Endodermal cell (in vitro differentiated cells): ENCODE measurements around the gene PITPNM1. TPM values are rescaled to one million over a fixed set of nuclear protein-coding genes. Genes with fewer than 3 reads are reported as not detected.

ENCODE experiments used
- DNase-seq: peaks from one replicate; pipeline ENCODE4 v3.0.0-alpha.2; 2017
- H3K27ac ChIP-seq: 2 replicates; pipeline ENCODE4 v1.5.1; 2013; ENCODE audit warnings: mild to moderate bottlenecking, low read depth, low read length, moderate library complexity
- H3K27me3 ChIP-seq: 2 replicates; pipeline ENCODE4 v1.6.1; 2013; ENCODE audit warnings: mild to moderate bottlenecking, low read length, moderate library complexity; ENCODE audit not compliant: insufficient read depth, control insufficient read depth, poor library complexity, severe bottlenecking
- H3K36me3 ChIP-seq: 2 replicates; pipeline ENCODE4 v1.7.0; 2013; ENCODE audit warnings: mild to moderate bottlenecking, low read length, moderate library complexity; ENCODE audit not compliant: control insufficient read depth, insufficient read depth
- H3K4me1 ChIP-seq: one replicate; pipeline ENCODE4 v1.7.0; 2013; ENCODE audit warnings: low read length; ENCODE audit not compliant: control insufficient read depth, insufficient read depth
- H3K4me3 ChIP-seq: 2 replicates; pipeline ENCODE4 v1.5.1; 2013; ENCODE audit warnings: mild to moderate bottlenecking, low read length, moderate library complexity
- H3K9ac ChIP-seq: 2 replicates; pipeline ENCODE4 v1.6.1; 2013; ENCODE audit warnings: mild to moderate bottlenecking, low read length, moderate library complexity; ENCODE audit not compliant: poor library complexity, severe bottlenecking; ENCODE audit errors: extremely low read depth
- H3K9me3 ChIP-seq: 2 replicates; pipeline ENCODE4 v1.6.1; 2013; ENCODE audit warnings: mild to moderate bottlenecking, low read length, moderate library complexity; ENCODE audit not compliant: control insufficient read depth
- H3K27ac Mint-ChIP-seq: 2 replicates; pipeline ENCODE4 v1.8.0; 2020; ENCODE audit warnings: mixed read lengths
- H3K27me3 Mint-ChIP-seq: 2 replicates; pipeline ENCODE4 v1.8.0; 2021; ENCODE audit warnings: mild to moderate bottlenecking, mixed read lengths; ENCODE audit not compliant: insufficient read depth
- H3K36me3 Mint-ChIP-seq: 2 replicates; pipeline ENCODE4 v1.8.0; 2020; ENCODE audit warnings: low read depth, mixed read lengths
- H3K4me1 Mint-ChIP-seq: 2 replicates; pipeline ENCODE4 v1.8.0; 2020; ENCODE audit warnings: mixed read lengths
- H3K4me3 Mint-ChIP-seq: 2 replicates; pipeline ENCODE4 v1.8.0; 2020; ENCODE audit warnings: mild to moderate bottlenecking, moderate library complexity, mixed read lengths
- H3K9me3 Mint-ChIP-seq: 2 replicates; pipeline ENCODE4 v1.8.0; 2020; ENCODE audit warnings: mild to moderate bottlenecking, mixed read lengths
- WGBS, 2 experiments: methylation state at CpG; one replicate each; pipeline versions ENCODE4 v1.1.5 to v1.1.7; 2013; ENCODE audit warnings: missing lambda C conversion rate in 2 of 2, mixed read lengths in 1 of 2; ENCODE audit not compliant: insufficient coverage in 1 of 2, insufficient read length in 1 of 2; 5-methylcytosine and 5-hydroxymethylcytosine counted together
- total RNA-seq, 2 donors: library from RNA; stranded (reverse); fragmentation: NEBNext Ultra II Directional in 1 of 2; extraction: Animal tissue kit (Norgen Biotek cat#: 25700) in 1 of 2; gene quantifications; 2 replicates in 1 of 2; 3 replicates in 1 of 2; pipeline ENCODE4 v1.2.1, GENCODE V29; 2021
- TF ChIP-seq, protein P1 (sequence below): fragments of 200-600 bp; sonication (generic); conservative IDR thresholded peaks from 2 replicates; pipeline ENCODE4 v1.5.0; 2021; ENCODE audit warnings: antibody characterized with exemption, mild to moderate bottlenecking

PITPNM1 gene
- total RNA-seq, 2 donors from 2014 or later, result 94.6 to 104 TPM

DNA sequence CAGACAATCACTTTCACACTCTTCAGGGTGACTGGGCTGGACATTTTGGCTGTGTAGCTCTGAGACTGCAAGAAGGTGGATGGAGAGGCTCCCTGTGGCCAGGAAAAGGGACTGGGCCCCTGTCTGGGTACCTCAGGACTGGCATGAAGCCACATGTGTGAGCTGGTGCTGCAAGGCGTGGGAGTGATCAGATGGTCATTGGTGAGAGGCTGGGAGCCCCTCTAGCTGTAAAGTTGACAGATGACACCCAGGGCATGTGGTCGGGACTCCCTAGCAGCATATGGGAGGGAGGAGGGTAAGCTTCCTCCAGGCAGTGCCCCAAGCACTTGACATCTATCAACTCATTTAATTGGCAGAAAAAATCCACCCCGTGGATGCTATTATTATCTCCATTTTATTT is 37.0 kb upstream of the PITPNM1 start:
- H3K9me3 Mint-ChIP-seq, result peaks cover 18% of the 10 kb centered on the region
- 95% methylated on average over 2 of the region's 3 CpGs; no CpG with 5 or more reads in 1 of the 2 experiments for WGBS, 2 experiments
- H3K27ac Mint-ChIP-seq, result no peak overlapping the region
- H3K36me3 Mint-ChIP-seq, result no peaks in the 10 kb centered on the region
- no peak overlapping the region for H3K4me3 Mint-ChIP-seq
- TF ChIP-seq, protein P1, sequence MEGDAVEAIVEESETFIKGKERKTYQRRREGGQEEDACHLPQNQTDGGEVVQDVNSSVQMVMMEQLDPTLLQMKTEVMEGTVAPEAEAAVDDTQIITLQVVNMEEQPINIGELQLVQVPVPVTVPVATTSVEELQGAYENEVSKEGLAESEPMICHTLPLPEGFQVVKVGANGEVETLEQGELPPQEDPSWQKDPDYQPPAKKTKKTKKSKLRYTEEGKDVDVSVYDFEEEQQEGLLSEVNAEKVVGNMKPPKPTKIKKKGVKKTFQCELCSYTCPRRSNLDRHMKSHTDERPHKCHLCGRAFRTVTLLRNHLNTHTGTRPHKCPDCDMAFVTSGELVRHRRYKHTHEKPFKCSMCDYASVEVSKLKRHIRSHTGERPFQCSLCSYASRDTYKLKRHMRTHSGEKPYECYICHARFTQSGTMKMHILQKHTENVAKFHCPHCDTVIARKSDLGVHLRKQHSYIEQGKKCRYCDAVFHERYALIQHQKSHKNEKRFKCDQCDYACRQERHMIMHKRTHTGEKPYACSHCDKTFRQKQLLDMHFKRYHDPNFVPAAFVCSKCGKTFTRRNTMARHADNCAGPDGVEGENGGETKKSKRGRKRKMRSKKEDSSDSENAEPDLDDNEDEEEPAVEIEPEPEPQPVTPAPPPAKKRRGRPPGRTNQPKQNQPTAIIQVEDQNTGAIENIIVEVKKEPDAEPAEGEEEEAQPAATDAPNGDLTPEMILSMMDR, result no peak
- no peak for DNase-seq
- Histone ChIP-seq H3K4me1 (no peaks in the 10 kb centered on the region), H3K27me3 (no peaks in the 10 kb centered on the region), H3K4me3 (no peak overlapping the region), H3K36me3 (no peaks in the 10 kb centered on the region), H3K9me3 (no peaks in the 10 kb centered on the region), H3K27ac (no peak overlapping the region), H3K9ac (no peak overlapping the region)
- H3K27me3 Mint-ChIP-seq, result peaks cover 10% of the 10 kb centered on the region
- peaks cover 4% of the 10 kb centered on the region for H3K4me1 Mint-ChIP-seq

DNA sequence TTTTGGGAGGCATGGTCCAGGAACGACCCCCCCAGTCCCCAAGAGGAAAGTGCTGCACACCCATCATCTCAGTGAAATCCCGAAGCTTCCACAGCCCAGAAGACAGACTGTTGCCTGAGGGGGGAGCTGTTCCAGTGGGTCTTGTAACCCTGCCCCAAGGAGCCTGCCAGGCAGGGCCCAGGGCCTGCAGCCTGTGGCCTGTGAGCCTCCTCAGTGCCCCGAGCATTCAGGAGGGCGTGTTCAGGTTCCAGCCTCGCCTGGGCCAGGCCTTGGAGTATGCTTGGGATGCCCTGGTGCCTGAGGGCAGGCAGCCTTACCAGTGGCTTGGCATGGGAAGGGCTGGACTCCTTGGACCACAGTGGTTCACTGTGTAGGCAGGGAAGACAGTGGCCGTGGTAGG is 36.0 kb upstream of the PITPNM1 start:
- no peak overlapping the region for H3K4me3 ChIP-seq
- H3K9ac ChIP-seq, result no peak overlapping the region
- no peak overlapping the region for H3K27ac Mint-ChIP-seq
- TF ChIP-seq, protein P1, result peak; percentile 34
- H3K4me1 Mint-ChIP-seq, result peaks cover 4% of the 10 kb centered on the region
- no peaks in the 10 kb centered on the region for H3K36me3 ChIP-seq
- H3K27ac ChIP-seq, result no peak overlapping the region
- DNase-seq, result no peak
- H3K4me1 ChIP-seq, result no peaks in the 10 kb centered on the region
- no peak overlapping the region for H3K4me3 Mint-ChIP-seq
- peaks cover 3% of the 10 kb centered on the region for H3K27me3 Mint-ChIP-seq
- 84 to 87% methylated on average over 3 to 6 of the region's 6 CpGs for WGBS, 2 experiments
- H3K27me3 ChIP-seq, result no peaks in the 10 kb centered on the region
- no peaks in the 10 kb centered on the region for H3K36me3 Mint-ChIP-seq
- H3K9me3 Mint-ChIP-seq, result peaks cover 26% of the 10 kb centered on the region
- H3K9me3 ChIP-seq, result peaks cover 8% of the 10 kb centered on the region

DNA sequence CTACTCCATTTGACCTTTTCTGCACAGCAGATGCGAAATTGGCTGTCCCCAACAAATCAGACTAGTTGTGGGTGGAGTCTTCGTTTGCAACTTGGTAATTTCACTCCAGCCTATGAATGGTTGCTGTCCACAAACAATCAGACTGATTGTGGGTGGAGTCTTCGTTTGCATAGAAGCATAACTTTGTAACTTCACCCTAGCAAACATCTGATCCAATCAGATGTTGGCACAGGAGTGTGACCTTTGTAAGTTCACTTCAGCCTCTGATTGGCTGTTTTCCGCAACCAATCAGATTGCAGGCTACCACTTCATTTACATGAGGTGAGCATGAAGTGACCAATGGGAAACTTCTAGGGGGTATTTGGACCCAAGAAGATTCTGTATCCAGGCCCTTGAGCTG is 34.4 kb upstream of the PITPNM1 start:
- H3K9ac ChIP-seq, result no peak overlapping the region
- no peaks in the 10 kb centered on the region for H3K27me3 ChIP-seq
- Mint-ChIP-seq H3K27ac (no peak overlapping the region), H3K9me3 (peaks cover 41% of the 10 kb centered on the region), H3K36me3 (no peaks in the 10 kb centered on the region), H3K4me1 (peaks cover 4% of the 10 kb centered on the region), H3K27me3 (peaks cover 3% of the 10 kb centered on the region), H3K4me3 (no peak overlapping the region)
- WGBS, 2 experiments, result 89 to 92% methylated on average over 3 to 4 of the region's 4 CpGs
- no peaks in the 10 kb centered on the region for H3K36me3 ChIP-seq
- no peak for DNase-seq
- no peak overlapping the region for H3K27ac ChIP-seq
- H3K9me3 ChIP-seq, result peaks cover 22% of the 10 kb centered on the region
- no peaks in the 10 kb centered on the region for H3K4me1 ChIP-seq
- no peak overlapping the region for H3K4me3 ChIP-seq
- TF ChIP-seq, protein P1, result no peak
